NCI-H1694 treated with DMSO at 0.1 percent for 48 hours (cell line): ENCODE results near the gene SPATA12.

Experiments
- DNase-seq: peaks from one replicate; lab custom pipeline; 2025; lab: John Stamatoyannopoulos, UW

The SPATA12 gene

DNA sequence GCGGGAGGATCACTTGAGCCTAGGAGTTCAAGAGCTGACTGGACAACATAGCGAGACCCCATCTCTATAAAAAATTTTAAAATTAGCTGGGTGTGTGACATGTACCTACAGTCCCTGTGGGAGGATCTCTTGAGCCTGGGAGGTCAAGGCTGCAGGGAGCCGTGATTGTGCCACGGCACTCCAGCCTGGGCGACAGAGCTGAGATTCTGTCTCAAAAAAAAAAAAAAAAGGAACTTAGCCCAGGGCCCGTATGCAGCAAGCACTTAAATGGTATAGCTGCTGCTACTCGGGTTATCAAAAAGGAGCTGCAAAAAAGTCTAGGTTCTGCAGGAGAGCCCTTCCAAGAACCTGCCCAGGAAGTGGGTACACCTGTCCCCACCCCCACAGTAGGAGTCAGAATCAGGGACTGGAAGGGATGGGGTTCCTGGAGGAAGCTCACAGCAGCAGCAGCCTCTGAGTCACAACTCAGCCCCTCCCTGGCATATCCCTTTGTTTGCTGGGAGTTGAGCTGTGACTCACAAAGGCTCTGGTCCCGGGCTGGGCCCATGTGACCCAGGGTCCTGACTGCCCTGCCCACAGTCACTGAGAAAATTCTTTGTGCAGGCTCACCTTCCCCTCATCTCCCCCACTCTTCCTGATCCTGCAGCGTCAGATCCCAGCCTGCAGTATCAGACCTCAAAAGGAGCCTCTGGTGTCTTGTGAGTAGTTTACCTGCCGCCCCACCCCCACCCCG lies at the start of gene SPATA12:
Gene SPATA12 (plus strand): TSS at position 576 of the 733 bp plus-strand sequence. CDS start 13,031 bp downstream, outside the sequence.
- no peak for DNase-seq

- no peak for DNase-seq
Measured at GRCh38 chr3:57011022-57011421, 49.4 kb upstream of the SPATA12 start.

DNA sequence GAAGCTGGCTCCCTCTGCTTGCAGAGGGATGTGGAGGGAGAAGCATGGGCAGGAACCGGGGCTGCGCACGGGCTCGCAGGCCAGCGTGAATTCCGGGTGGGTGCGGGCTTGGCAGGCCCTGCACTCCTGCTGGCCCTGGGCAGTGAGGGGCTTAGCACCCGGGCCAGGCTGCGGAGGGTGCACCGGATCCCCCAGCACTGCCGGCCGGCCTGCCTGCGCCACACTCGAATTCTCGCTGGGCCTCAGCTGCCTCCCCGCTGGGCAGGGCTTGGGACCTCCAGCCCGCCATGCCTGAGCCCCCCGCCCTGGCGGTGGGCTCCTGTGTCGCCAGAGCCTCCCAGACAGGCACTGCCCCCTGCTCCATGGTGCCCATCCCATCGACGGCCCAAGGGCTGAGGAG lies 47.6 kb upstream of the SPATA12 start:
- DNase-seq = no peak

DNA sequence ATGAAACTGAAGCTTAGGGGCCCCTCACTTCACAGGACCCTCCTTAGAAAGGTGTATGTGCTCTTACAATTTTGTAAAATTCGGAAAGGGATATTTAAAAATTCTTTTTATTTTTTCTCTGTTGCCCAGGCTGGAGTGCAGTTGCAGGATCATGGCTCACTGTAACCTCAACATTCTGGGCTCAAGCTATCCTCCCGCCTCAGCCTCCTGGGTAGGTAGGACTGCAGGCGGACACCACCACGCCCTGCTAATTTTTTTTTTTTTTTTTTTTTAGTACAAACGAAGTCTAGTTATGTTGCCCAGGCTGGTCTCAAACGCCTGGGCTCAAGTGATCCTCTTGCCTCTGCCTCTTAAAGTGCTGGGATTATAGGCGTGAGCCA lies 45.1 kb upstream of the SPATA12 start:
- DNase-seq = no peak

- DNase-seq = no peak
Measured at GRCh38 chr3:57015912-57016311, 44.6 kb upstream of the SPATA12 start.

DNA sequence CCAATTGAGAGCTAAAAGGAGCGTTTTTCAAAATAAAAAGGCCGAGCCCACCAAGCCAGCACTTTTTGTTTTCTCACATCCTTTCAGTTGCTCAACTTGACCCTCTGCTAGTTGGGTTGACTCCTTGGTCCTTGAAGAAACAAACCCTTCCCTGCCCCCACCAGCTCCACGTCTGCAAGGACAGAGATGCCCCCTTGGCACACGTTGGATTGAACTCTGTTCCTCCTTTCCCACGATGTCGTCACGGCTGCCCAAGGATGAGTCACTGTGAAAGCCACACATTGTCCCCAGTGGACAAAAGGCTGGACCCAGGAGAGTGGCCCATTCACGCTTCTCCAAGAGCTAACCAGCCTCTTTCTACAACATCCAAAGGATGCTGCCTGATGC lies 43.0 kb upstream of the SPATA12 start:
- DNase-seq = no peak

GRCh38 chr3:57018246-57018645 lies 42.2 kb upstream of the SPATA12 start:
- DNase-seq = no peak

GRCh38 chr3:57019057-57019456 lies 41.4 kb upstream of the SPATA12 start:
- no peak for DNase-seq

- DNase-seq = no peak
Measured at GRCh38 chr3:57025237-57025636, 35.2 kb upstream of the SPATA12 start.

- no peak for DNase-seq
Measured at GRCh38 chr3:57026944-57027343, 33.5 kb upstream of the SPATA12 start.

DNA sequence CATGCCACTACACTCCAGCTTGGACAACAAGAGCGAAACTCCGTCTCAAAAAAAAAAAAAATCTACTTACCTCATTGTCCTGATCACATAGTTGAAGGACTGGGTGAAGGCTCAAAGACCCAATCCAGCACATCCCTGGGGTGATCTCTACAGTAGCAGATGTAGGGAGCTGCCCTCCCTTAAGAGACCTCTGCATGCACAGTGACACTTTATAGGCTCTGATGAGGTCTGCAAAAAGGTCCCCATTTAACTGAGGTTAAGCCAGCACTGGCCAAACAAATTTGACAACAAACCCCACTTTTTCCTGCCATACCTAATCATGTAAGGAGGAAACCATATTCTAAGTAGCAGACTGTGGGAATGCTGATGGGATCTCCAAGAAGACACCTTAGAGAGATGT lies 31.1 kb upstream of the SPATA12 start:
- no peak for DNase-seq

DNA sequence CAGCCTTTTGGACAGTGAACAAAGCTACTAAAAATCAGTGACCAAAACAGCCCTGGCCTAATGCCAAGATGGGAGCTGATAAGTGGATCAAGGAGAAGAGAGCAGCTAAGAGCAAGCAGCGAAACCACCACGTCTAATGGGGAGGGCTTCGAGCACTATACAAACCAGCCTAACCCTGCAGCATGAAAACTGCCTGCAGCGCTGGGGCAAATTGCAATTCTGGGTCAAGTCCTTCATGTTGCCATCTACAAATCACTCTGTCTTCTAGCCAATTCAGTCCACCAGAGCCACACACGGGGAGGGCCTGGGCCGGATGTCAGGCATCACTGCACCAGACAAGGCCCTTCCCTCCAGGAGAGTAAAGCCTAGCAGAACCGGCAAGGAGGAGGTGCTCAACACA lies 30.5 kb upstream of the SPATA12 start:
- no peak for DNase-seq

- no peak for DNase-seq
Measured at GRCh38 chr3:57030721-57031120, 29.7 kb upstream of the SPATA12 start.

GRCh38 chr3:57031631-57032541 lies 28.6 kb upstream of the SPATA12 start:
- no peak for DNase-seq

DNA sequence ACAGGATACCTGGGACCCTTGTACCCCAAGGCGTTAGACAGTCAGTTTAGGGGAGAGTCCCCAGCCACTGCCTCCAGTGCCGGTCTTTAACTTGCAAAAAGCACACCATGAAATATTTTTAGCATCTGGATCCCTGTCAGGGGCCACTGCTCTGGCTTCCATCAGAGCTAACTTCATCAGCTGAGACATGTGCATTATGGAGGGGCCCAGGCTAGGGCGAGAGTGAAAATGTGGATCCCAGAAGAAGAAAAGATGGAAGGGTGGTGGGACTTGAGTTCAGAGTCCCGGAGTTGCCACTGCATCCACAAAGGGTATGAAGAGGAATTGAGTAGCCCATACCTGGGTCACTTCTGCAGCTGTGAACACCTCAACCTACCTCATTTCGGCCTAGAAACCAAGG lies 23.5 kb upstream of the SPATA12 start:
- DNase-seq = no peak

DNA sequence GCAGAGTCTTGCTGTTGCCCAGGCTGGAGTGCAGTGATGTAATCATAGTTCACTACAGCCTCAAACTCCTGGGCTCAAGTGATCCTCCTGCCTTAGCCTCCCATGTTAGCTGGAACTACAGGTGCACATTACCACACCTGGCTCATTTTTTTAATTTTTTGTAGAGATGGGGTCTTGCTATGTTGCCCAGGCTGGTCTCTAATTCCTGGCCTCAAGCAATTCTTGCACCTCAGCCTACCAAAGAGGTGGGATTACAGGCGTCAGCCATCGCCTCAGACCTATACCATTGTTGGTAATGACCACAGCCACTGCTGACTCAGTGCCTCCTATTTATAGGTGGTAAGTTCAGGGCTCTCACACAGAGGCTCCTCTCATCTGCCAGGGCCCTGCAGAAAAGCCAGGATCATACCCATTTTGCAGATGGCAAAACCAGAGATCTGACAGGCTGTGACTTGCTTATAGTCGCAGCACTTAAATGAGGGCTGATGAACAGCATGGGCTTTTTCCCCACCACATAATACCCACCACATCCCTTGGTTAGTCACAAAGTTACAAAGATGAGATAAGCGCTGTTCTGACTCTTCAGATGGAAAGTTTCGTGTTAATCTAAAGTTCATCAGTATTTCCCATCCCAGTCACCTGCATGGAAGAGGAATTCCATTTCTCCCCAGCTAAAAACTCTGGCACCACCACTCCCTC lies 21.8 kb upstream of the SPATA12 start:
- no peak for DNase-seq

DNA sequence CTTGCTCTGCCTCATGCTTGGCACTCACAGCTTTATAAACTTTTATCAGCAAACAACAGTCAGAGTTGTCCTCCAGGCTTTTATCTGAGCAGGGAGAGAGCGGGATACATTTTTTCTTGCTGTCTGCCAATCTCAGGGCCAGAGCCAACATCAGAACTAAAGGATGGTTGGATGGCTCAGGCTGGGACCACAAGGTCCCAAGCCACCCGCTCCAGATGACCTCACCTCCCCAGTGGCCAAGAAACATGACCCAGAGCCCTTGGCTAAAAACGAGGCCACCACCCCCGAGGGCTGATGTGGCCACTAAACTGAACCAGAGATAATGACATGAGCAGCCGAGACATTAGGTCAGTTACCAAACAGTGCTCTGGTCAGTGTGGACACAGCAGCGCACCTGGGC lies 18.8 kb upstream of the SPATA12 start:
- no peak for DNase-seq

GRCh38 chr3:57043518-57043917 lies 16.9 kb upstream of the SPATA12 start:
- no peak for DNase-seq

DNA sequence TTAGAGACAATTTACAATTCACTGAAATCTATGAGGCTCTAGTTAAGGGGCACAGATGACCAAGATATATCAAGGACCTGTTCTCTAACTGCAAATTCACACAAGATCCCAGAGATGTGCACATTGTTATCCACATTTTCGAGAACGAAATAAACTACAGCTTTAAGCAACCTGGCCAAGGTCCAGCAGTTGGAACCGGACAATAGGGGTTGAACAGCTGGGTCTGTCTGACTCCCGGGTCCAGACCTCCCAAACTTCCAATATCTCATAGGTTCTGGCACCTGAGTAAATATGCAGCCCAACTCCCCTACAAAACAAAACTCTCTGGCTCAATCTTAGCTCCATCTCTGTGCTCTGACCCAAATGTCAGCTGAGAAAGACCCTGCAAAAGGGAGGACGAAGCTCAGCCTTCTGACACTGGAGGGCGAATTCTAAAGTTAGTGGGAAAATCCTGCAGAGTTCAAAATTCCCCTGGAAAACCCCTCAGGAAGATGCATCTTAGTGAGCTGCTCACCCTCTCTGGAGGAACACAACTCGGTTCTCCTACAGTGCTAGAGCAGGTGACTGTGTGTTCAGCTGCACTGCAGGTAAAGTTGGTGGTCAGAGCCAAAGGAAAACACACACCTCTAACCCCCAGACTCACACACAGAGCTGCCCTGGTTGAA lies 14.2 kb upstream of the SPATA12 start:
- DNase-seq = no peak

- peak; percentile 15 for DNase-seq
Measured at GRCh38 chr3:57048052-57048671, 12.3 kb upstream of the SPATA12 start.

DNA sequence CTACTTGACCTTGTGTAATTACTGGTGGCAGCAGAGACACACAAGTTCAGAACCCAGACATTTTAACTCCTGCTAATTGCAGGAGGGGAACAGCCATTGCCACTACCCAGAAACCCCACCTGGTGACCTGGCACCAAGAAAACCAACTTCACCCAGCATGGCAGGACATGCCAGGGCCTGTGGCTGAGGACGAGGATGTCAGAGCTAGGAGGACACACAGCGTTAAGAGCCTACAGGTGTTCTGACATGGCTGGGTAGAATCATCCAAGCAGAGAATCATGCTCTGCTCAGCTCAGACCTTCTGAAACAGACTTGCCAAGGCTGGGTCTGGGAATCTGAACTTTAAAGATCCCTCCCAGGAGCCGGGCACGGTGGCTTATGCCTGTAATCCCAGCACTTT lies 11.7 kb upstream of the SPATA12 start:
- DNase-seq = no peak

- no peak for DNase-seq
Measured at GRCh38 chr3:57052662-57053061, 7.8 kb upstream of the SPATA12 start.
